ENCODE data around the gene ARHGAP44.

DNA sequence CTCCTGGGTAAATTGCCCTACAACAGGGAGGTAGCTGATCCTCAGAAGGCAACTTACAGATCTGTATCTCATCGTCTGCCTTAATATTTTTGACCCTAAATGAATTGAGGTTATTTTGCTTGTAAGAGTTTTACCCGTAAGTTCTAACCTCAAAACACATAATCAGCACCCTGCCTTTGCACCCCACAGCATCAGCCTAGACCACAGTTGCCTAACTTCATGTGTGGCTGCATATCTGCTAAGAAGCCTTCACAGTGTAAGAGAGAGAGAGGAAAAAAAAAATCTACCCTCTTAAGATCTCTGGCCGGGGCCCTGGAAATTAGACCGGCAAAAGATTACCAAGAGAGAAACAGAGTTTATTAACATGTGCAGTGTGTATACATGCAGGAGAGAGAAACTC is 76.9 kb downstream of the ARHGAP44 start:
- TF ChIP-seq, protein P1, sequence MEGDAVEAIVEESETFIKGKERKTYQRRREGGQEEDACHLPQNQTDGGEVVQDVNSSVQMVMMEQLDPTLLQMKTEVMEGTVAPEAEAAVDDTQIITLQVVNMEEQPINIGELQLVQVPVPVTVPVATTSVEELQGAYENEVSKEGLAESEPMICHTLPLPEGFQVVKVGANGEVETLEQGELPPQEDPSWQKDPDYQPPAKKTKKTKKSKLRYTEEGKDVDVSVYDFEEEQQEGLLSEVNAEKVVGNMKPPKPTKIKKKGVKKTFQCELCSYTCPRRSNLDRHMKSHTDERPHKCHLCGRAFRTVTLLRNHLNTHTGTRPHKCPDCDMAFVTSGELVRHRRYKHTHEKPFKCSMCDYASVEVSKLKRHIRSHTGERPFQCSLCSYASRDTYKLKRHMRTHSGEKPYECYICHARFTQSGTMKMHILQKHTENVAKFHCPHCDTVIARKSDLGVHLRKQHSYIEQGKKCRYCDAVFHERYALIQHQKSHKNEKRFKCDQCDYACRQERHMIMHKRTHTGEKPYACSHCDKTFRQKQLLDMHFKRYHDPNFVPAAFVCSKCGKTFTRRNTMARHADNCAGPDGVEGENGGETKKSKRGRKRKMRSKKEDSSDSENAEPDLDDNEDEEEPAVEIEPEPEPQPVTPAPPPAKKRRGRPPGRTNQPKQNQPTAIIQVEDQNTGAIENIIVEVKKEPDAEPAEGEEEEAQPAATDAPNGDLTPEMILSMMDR (IDR thresholded peaks at IDR 0.05; ENCODE audit: borderline replicate concordance, extremely low read depth, low read length, poor library complexity, severe bottlenecking) = no peak
- TF ChIP-seq EZH2 (IDR thresholded peaks at IDR 0.05; ENCODE audit: borderline replicate concordance, low read depth, low read length, severe bottlenecking) = no peak
